Stimulated activated naive CD8-positive, alpha-beta T cell treated with anti-CD3 and anti-CD28 coated beads, Interleukin-15, Interleukin-2, amounts not matched to agents 100 ng/mL and 50 ng/mL, for 24 hours (primary cell): ENCODE results near the gene GCM1.

Source experiments
- H3K27ac Mint-ChIP-seq: one replicate; pipeline ENCODE4 v1.8.0; 2021; ENCODE audit warnings: mild to moderate bottlenecking, mixed read lengths
- H3K27me3 Mint-ChIP-seq: one replicate; pipeline ENCODE4 v1.8.0; 2021; ENCODE audit warnings: mixed read lengths
- H3K36me3 Mint-ChIP-seq: one replicate; pipeline ENCODE4 v1.8.0; 2021; ENCODE audit warnings: low read depth, mixed read lengths
- H3K4me1 Mint-ChIP-seq: one replicate; pipeline ENCODE4 v1.8.0; 2021; ENCODE audit warnings: low read depth, mixed read lengths
- H3K4me3 Mint-ChIP-seq: one replicate; pipeline ENCODE4 v1.8.0; 2021; ENCODE audit warnings: mild to moderate bottlenecking, mixed read lengths
- H3K9me3 Mint-ChIP-seq: one replicate; pipeline ENCODE4 v1.8.0; 2021; ENCODE audit warnings: mixed read lengths

Gene GCM1

GRCh38 chr6:53130569-53131290 lies 17.9 kb downstream of the GCM1 start:
- no peaks in the 10 kb centered on the region for H3K4me1 Mint-ChIP-seq
- no peak overlapping the region for H3K27ac Mint-ChIP-seq
- no peaks in the 10 kb centered on the region for H3K36me3 Mint-ChIP-seq
- peaks cover 5% of the 10 kb centered on the region for H3K27me3 Mint-ChIP-seq
- H3K9me3 Mint-ChIP-seq, result no peaks in the 10 kb centered on the region
- H3K4me3 Mint-ChIP-seq, result no peak overlapping the region

- H3K36me3 Mint-ChIP-seq, result no peaks in the 10 kb centered on the region
- no peak overlapping the region for H3K27ac Mint-ChIP-seq
- no peaks in the 10 kb centered on the region for H3K9me3 Mint-ChIP-seq
- no peak overlapping the region for H3K4me3 Mint-ChIP-seq
- H3K4me1 Mint-ChIP-seq, result no peaks in the 10 kb centered on the region
- H3K27me3 Mint-ChIP-seq, result peaks cover 8% of the 10 kb centered on the region
These were observed 19.8 kb downstream of the GCM1 start for GRCh38 chr6:53128842-53129241.

GRCh38 chr6:53125276-53125675 lies 23.4 kb downstream of the GCM1 start:
- Mint-ChIP-seq H3K27ac (no peak overlapping the region), H3K4me1 (no peaks in the 10 kb centered on the region), H3K27me3 (peaks cover 11% of the 10 kb centered on the region), H3K9me3 (no peaks in the 10 kb centered on the region), H3K4me3 (no peak overlapping the region), H3K36me3 (no peaks in the 10 kb centered on the region)

- Mint-ChIP-seq H3K36me3 (no peaks in the 10 kb centered on the region), H3K4me1 (no peaks in the 10 kb centered on the region), H3K4me3 (no peak overlapping the region), H3K27ac (no peak overlapping the region), H3K27me3 (peaks cover 11% of the 10 kb centered on the region), H3K9me3 (no peaks in the 10 kb centered on the region)
These were observed 24.4 kb downstream of the GCM1 start for GRCh38 chr6:53124131-53124800.

GRCh38 chr6:53119772-53120409 lies 28.8 kb downstream of the GCM1 start:
- no peak overlapping the region for H3K4me3 Mint-ChIP-seq

GRCh38 chr6:53119349-53119748 lies 29.3 kb downstream of the GCM1 start:
- Mint-ChIP-seq H3K36me3 (no peaks in the 10 kb centered on the region), H3K27ac (no peak overlapping the region)

More at GRCh38 chr6:53119772-53120409, 28.8 kb downstream of the GCM1 start:
- H3K4me1 Mint-ChIP-seq, result no peaks in the 10 kb centered on the region
- H3K27me3 Mint-ChIP-seq, result peaks cover 7% of the 10 kb centered on the region
- H3K36me3 Mint-ChIP-seq, result no peaks in the 10 kb centered on the region
- no peak overlapping the region for H3K27ac Mint-ChIP-seq
- no peaks in the 10 kb centered on the region for H3K9me3 Mint-ChIP-seq

GRCh38 chr6:53115741-53116140 lies 32.9 kb downstream of the GCM1 start:
- no peak overlapping the region for H3K27ac Mint-ChIP-seq
- H3K9me3 Mint-ChIP-seq, result no peaks in the 10 kb centered on the region
- H3K27me3 Mint-ChIP-seq, result peaks cover 3% of the 10 kb centered on the region
- H3K4me3 Mint-ChIP-seq, result no peak overlapping the region
- H3K4me1 Mint-ChIP-seq, result no peaks in the 10 kb centered on the region
- no peaks in the 10 kb centered on the region for H3K36me3 Mint-ChIP-seq

More at GRCh38 chr6:53119349-53119748, 29.3 kb downstream of the GCM1 start:
- no peaks in the 10 kb centered on the region for H3K4me1 Mint-ChIP-seq
- H3K9me3 Mint-ChIP-seq, result no peaks in the 10 kb centered on the region
- H3K4me3 Mint-ChIP-seq, result no peak overlapping the region
- H3K27me3 Mint-ChIP-seq, result peaks cover 7% of the 10 kb centered on the region

GRCh38 chr6:53115113-53115512 lies 33.5 kb downstream of the GCM1 start:
- H3K27me3 Mint-ChIP-seq, result no peaks in the 10 kb centered on the region

GRCh38 chr6:53113742-53114141 lies 34.9 kb downstream of the GCM1 start:
- H3K4me3 Mint-ChIP-seq, result no peak overlapping the region
- H3K4me1 Mint-ChIP-seq, result no peaks in the 10 kb centered on the region
- H3K27me3 Mint-ChIP-seq, result no peaks in the 10 kb centered on the region
- H3K9me3 Mint-ChIP-seq, result no peaks in the 10 kb centered on the region
- H3K36me3 Mint-ChIP-seq, result no peaks in the 10 kb centered on the region
- no peak overlapping the region for H3K27ac Mint-ChIP-seq

More at GRCh38 chr6:53115113-53115512, 33.5 kb downstream of the GCM1 start:
- Mint-ChIP-seq H3K9me3 (no peaks in the 10 kb centered on the region), H3K4me1 (no peaks in the 10 kb centered on the region), H3K36me3 (no peaks in the 10 kb centered on the region), H3K27ac (no peak overlapping the region), H3K4me3 (no peak overlapping the region)

GRCh38 chr6:53112871-53113270 lies 35.8 kb downstream of the GCM1 start:
- Mint-ChIP-seq H3K9me3 (no peaks in the 10 kb centered on the region), H3K4me1 (no peaks in the 10 kb centered on the region), H3K27me3 (no peaks in the 10 kb centered on the region), H3K27ac (no peak overlapping the region), H3K4me3 (no peak overlapping the region), H3K36me3 (no peaks in the 10 kb centered on the region)

GRCh38 chr6:53112404-53112803 lies 36.2 kb downstream of the GCM1 start:
- Mint-ChIP-seq H3K9me3 (no peaks in the 10 kb centered on the region), H3K36me3 (no peaks in the 10 kb centered on the region), H3K27me3 (no peaks in the 10 kb centered on the region), H3K27ac (no peak overlapping the region), H3K4me1 (no peaks in the 10 kb centered on the region), H3K4me3 (no peak overlapping the region)

- Mint-ChIP-seq H3K27ac (no peak overlapping the region), H3K36me3 (no peaks in the 10 kb centered on the region), H3K9me3 (no peaks in the 10 kb centered on the region), H3K4me3 (no peak overlapping the region), H3K4me1 (no peaks in the 10 kb centered on the region), H3K27me3 (no peaks in the 10 kb centered on the region)
These were observed 36.8 kb downstream of the GCM1 start for GRCh38 chr6:53111865-53112264.

- Mint-ChIP-seq H3K9me3 (no peaks in the 10 kb centered on the region), H3K27ac (no peak overlapping the region), H3K27me3 (no peaks in the 10 kb centered on the region), H3K36me3 (no peaks in the 10 kb centered on the region), H3K4me1 (no peaks in the 10 kb centered on the region), H3K4me3 (no peak overlapping the region)
These were observed 39.0 kb downstream of the GCM1 start for GRCh38 chr6:53109612-53110011.

GRCh38 chr6:53107091-53107490 lies 41.5 kb downstream of the GCM1 start:
- Mint-ChIP-seq H3K9me3 (no peaks in the 10 kb centered on the region), H3K27ac (no peak overlapping the region), H3K27me3 (no peaks in the 10 kb centered on the region)

GRCh38 chr6:53104916-53105315 lies 43.7 kb downstream of the GCM1 start:
- Mint-ChIP-seq H3K27me3 (no peaks in the 10 kb centered on the region), H3K4me1 (no peaks in the 10 kb centered on the region), H3K36me3 (peaks cover 13% of the 10 kb centered on the region), H3K4me3 (no peak overlapping the region), H3K27ac (no peak overlapping the region), H3K9me3 (no peaks in the 10 kb centered on the region)

More at GRCh38 chr6:53107091-53107490, 41.5 kb downstream of the GCM1 start:
- peaks cover 5% of the 10 kb centered on the region for H3K36me3 Mint-ChIP-seq
- no peak overlapping the region for H3K4me3 Mint-ChIP-seq
- H3K4me1 Mint-ChIP-seq, result no peaks in the 10 kb centered on the region
